Measurements from ENCODE around the gene TBX3. TPM values are rescaled to one million over a fixed set of nuclear protein-coding genes. Genes with fewer than 3 reads are reported as not detected.

The TBX3 gene
- polyA plus RNA-seq, 1 of the 3 experiments (the other 2 are of a cell fraction), result 10.2 TPM

DNA sequence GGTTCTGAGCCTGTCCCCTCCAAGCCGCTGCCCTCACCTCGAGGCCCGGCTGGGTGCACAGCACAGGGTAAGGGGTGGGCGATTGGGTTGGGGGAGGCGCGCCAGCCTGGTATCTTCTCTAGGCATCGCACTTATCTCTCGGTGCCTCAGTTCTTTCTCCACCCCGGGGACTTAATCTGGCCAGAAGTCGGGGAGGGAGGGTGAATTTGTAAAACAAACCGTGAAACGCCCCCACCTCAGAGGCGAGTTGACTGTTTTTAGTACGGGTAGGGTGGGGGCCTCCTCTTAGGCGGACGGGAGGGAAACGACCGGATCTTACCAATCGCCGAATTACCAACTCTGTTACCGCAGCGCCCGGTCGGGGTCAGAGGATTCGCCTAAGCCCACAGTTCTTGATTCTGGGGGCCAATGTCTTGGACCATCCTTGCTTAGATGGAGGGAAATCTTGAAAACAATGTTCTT, 1.4 kb upstream of the TBX3 start:
- ChIA-PET CTCF (interaction anchor here (0.8 to 6.7 kb wide), 12 partner anchors 14 to 1076 kb away, joined by 3 to 117 read pairs (median 6); no protein-coding TSS in a partner anchor), POLR2A (interaction anchor here (1.3 to 5.1 kb wide), 8 partner anchors 10 to 770 kb away, joined by 4 to 77 read pairs (median 15); no protein-coding TSS in a partner anchor)
- 84% methylated on average over 25 of the region's 25 CpGs for WGBS (ENCODE audit: low lambda C conversion rate)
- Histone ChIP-seq H3K27ac (ENCODE audit: low read depth in 2 of 2, low read length in 1 of 2) (peak overlapping the region; percentile 96; a peak in 3 of 4 replicates), H2AFZ (ENCODE audit: low read depth) (peak overlapping the region; percentile 81), H3K9me3 (no peaks in the 10 kb centered on the region), H3K9me2 (no peaks in the 10 kb centered on the region), H4K20me1 (ENCODE audit: insufficient read depth) (no peaks in the 10 kb centered on the region), H3K4me3 (ENCODE audit: low read depth in 2 of 2, low read length in 1 of 2) (peak overlapping the region; percentile 78 to 96), H3K27me3 (ENCODE audit: insufficient read depth) (no peaks in the 10 kb centered on the region; the same call in 1 of the 2 replicates), H3K9ac (peak overlapping the region; percentile 99; the same call in 1 of the 2 replicates), H3K36me3 (replicated peaks in 1 of 2; ENCODE audit: control insufficient read depth in 1 of 2, insufficient read depth in 2 of 2, low read length in 1 of 2) (no peaks in the 10 kb centered on the region), H3K79me2 (ENCODE audit: insufficient read depth) (peaks cover 35% of the 10 kb centered on the region), H3K4me2 (peak overlapping the region; percentile 86), H3F3A (replicated peaks; ENCODE audit: insufficient read depth) (peaks cover 22% of the 10 kb centered on the region), H3K4me1 (ENCODE audit: control insufficient read depth in 1 of 2, insufficient read depth in 2 of 2, low read depth in 1 of 2, low read length in 1 of 2) (peaks cover 0 to 14% of the 10 kb centered on the region in 2 experiments; a peak in 1 of 4 replicates)
- TF ChIP-seq REST (IDR thresholded peaks at IDR 0.05; ENCODE audit: low read depth, low read length), result no peak
- TF ChIP-seq TCF12 (IDR thresholded peaks at IDR 0.05), result no peak
- TF ChIP-seq RCOR1 (IDR thresholded peaks at IDR 0.05; ENCODE audit: low read length), result no peak
- no peak for TF ChIP-seq POLR2AphosphoS5 (IDR thresholded peaks at IDR 0.05; ENCODE audit: low read depth, low read length)
- no peak for TF ChIP-seq USF1 (IDR thresholded peaks at IDR 0.05; ENCODE audit: borderline replicate concordance, low read depth)
- TF ChIP-seq RAD21 (IDR thresholded peaks at IDR 0.05; ENCODE audit: low read length), result no peak
- TF ChIP-seq, protein P1, sequence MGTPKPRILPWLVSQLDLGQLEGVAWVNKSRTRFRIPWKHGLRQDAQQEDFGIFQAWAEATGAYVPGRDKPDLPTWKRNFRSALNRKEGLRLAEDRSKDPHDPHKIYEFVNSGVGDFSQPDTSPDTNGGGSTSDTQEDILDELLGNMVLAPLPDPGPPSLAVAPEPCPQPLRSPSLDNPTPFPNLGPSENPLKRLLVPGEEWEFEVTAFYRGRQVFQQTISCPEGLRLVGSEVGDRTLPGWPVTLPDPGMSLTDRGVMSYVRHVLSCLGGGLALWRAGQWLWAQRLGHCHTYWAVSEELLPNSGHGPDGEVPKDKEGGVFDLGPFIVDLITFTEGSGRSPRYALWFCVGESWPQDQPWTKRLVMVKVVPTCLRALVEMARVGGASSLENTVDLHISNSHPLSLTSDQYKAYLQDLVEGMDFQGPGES (IDR thresholded peaks at IDR 0.05; ENCODE audit: low read depth, low read length), result no peak
- no peak for TF ChIP-seq EP300 (IDR thresholded peaks at IDR 0.05; ENCODE audit: borderline replicate concordance in 1 of 2, low read depth in 1 of 2, low read length in 1 of 2)
- TF ChIP-seq EZH2phosphoT487 (IDR thresholded peaks at IDR 0.05; ENCODE audit: borderline replicate concordance, low read depth), result no peak
- TF ChIP-seq PBX3 (IDR thresholded peaks at IDR 0.05), result no peak
- TF ChIP-seq, protein P2, sequence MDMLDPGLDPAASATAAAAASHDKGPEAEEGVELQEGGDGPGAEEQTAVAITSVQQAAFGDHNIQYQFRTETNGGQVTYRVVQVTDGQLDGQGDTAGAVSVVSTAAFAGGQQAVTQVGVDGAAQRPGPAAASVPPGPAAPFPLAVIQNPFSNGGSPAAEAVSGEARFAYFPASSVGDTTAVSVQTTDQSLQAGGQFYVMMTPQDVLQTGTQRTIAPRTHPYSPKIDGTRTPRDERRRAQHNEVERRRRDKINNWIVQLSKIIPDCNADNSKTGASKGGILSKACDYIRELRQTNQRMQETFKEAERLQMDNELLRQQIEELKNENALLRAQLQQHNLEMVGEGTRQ (IDR thresholded peaks at IDR 0.05; ENCODE audit: borderline replicate concordance, low read depth, low read length), result no peak
- no peak for TF ChIP-seq ELF1 (IDR thresholded peaks at IDR 0.05)
- TF ChIP-seq YY1 (IDR thresholded peaks at IDR 0.05; ENCODE audit: low read depth), result no peak
- no peak for TF ChIP-seq FOXM1 (IDR thresholded peaks at IDR 0.05; ENCODE audit: low read depth)
- TF ChIP-seq JUND (IDR thresholded peaks at IDR 0.05), result no peak
- no peak for TF ChIP-seq NFIC (IDR thresholded peaks at IDR 0.05; ENCODE audit: borderline replicate concordance)
- TF ChIP-seq FOSL2 (IDR thresholded peaks at IDR 0.05; ENCODE audit: borderline replicate concordance, low read depth), result no peak
- peak; percentile 64 for DNase-seq
